HepG2 (cell line): ENCODE results near the gene HES1. TPM values are rescaled to one million over a fixed set of nuclear protein-coding genes. Genes with fewer than 3 reads are reported as not detected.

ENCODE experiments used
- AFF4 ChIP-seq: sonication (generic); formaldehyde crosslinking; IDR thresholded peaks from 2 replicates; pipeline ENCODE4 v1.4.0; 2020; ENCODE audit warnings: missing genetic modification reagents
- FOXK2 ChIP-seq: fragments of 450-650 bp; IDR thresholded peaks from 2 replicates; pipeline ENCODE4 v1.6.1; 2016
- GFI1 ChIP-seq: sonication (generic); formaldehyde crosslinking; IDR thresholded peaks from 2 replicates; pipeline ENCODE4 v1.5.0; 2020; ENCODE audit warnings: missing genetic modification reagents, mild to moderate bottlenecking, borderline replicate concordance
- GTF2F1 ChIP-seq: fragments of 150-350 bp; IDR thresholded peaks from 2 replicates; pipeline ENCODE4 v1.6.1; 2014; ENCODE audit warnings: low read length
- KLF13 ChIP-seq: sonication (generic); formaldehyde crosslinking; IDR thresholded peaks from 2 replicates; pipeline ENCODE4 v1.4.0; 2020; ENCODE audit warnings: mild to moderate bottlenecking, missing genetic modification reagents
- LBX2 ChIP-seq: sonication (generic); formaldehyde crosslinking; IDR thresholded peaks from 2 replicates; pipeline ENCODE4 v1.5.0; 2020; ENCODE audit warnings: missing genetic modification reagents, mild to moderate bottlenecking, borderline replicate concordance
- RAD51 ChIP-seq: fragments of 450-650 bp; IDR thresholded peaks from 2 replicates; pipeline ENCODE4 v1.6.1; 2016; ENCODE audit warnings: borderline replicate concordance
- ZFP82 ChIP-seq: sonication (generic); formaldehyde crosslinking; IDR thresholded peaks from 2 replicates; pipeline ENCODE4 v1.5.1; 2020; ENCODE audit warnings: mild to moderate bottlenecking, missing genetic modification reagents, borderline replicate concordance
- ZFYVE20 ChIP-seq: sonication (generic); formaldehyde crosslinking; IDR thresholded peaks from 2 replicates; pipeline ENCODE4 v1.8.0; 2023; ENCODE audit warnings: low read depth, mild to moderate bottlenecking, moderate library complexity, missing genetic modification reagents, borderline replicate concordance
- ZNF17 ChIP-seq: sonication (generic); formaldehyde crosslinking; IDR thresholded peaks from 2 replicates; pipeline ENCODE4 v1.5.0; 2020; ENCODE audit warnings: mild to moderate bottlenecking, missing genetic modification reagents
- ZNF205 ChIP-seq: IDR thresholded peaks from 2 replicates; pipeline ENCODE4 v1.6.1; 2018; ENCODE audit warnings: missing biosample characterization, missing genetic modification reagents
- ZNF235 ChIP-seq: sonication (generic); formaldehyde crosslinking; IDR thresholded peaks from 2 replicates; pipeline ENCODE4 v1.8.1; 2023; ENCODE audit warnings: mild to moderate bottlenecking, missing genetic modification reagents, borderline replicate concordance
- ZNF513 ChIP-seq: sonication (generic); formaldehyde crosslinking; conservative IDR thresholded peaks from 2 replicates; pipeline ENCODE4 v1.5.0; 2020; ENCODE audit warnings: missing genetic modification reagents
- ZNF7 ChIP-seq: IDR thresholded peaks from 2 replicates; pipeline ENCODE4 v1.6.1; 2016; ENCODE audit warnings: missing biosample characterization, missing genetic modification reagents
- ZNF740 ChIP-seq: sonication (generic); formaldehyde crosslinking; IDR thresholded peaks from 2 replicates; pipeline ENCODE4 v1.4.0; 2020; ENCODE audit warnings: missing genetic modification reagents
- ZSCAN25 ChIP-seq: sonication (generic); formaldehyde crosslinking; IDR thresholded peaks from 2 replicates; pipeline ENCODE4 v1.8.0; 2022; ENCODE audit warnings: mild to moderate bottlenecking, missing genetic modification reagents
- polyA plus RNA-seq, 8 experiments: library from polyadenylated mRNA; depleted of rRNA in 3 of 8; stranded (reverse) in 7 of 8; unstranded in 1 of 8; fragments of >200 nt; fragmentation: Illumina TruSeq in 4 of 8; extraction: Trizol in 4 of 8; gene quantifications; 2 replicates each; pipeline versions ENCODE4 v1.2.1 to v1.2.3, GENCODE V29; 2011 to 2016; ENCODE audit warnings: low read depth in 4 of 8, missing spikeins in 1 of 8, mixed read lengths in 1 of 8; ENCODE audit not compliant: insufficient read depth in 1 of 8
- total RNA-seq, 5 experiments: library from RNA; depleted of rRNA; stranded (reverse); fragments of >200 nt; fragmentation: Illumina TruSeq; extraction: Trizol; gene quantifications; 2 replicates each; pipeline ENCODE4 v1.2.3, GENCODE V29; 2016; ENCODE audit warnings: low read depth in 1 of 5
- TF ChIP-seq, protein P1 (sequence below): sonication (generic); formaldehyde crosslinking; IDR thresholded peaks from 2 replicates; pipeline ENCODE4 v1.4.0; 2020; ENCODE audit warnings: low read depth, mild to moderate bottlenecking, missing genetic modification reagents
- TF ChIP-seq, protein P2 (sequence below): sonication (generic); formaldehyde crosslinking; IDR thresholded peaks from 2 replicates; pipeline ENCODE4 v1.5.0; 2020; ENCODE audit warnings: missing genetic modification reagents, mild to moderate bottlenecking, borderline replicate concordance
- TF ChIP-seq, protein P3 (sequence below): sonication (generic); formaldehyde crosslinking; IDR thresholded peaks from 2 replicates; pipeline ENCODE4 v1.5.0; 2020; ENCODE audit warnings: mild to moderate bottlenecking, missing genetic modification reagents, borderline replicate concordance

Gene HES1
- total and polyA plus RNA-seq, 2 of the 13 experiments (the other 11 are each of a cell fraction or from before 2014, with no cell fraction given), result 15.4 to 19.8 TPM

- no peak for TF ChIP-seq AFF4
- TF ChIP-seq KLF13 (CRISPR knock-in tag), result no peak
- no peak for TF ChIP-seq LBX2 (CRISPR knock-in tag)
- TF ChIP-seq, protein P1, sequence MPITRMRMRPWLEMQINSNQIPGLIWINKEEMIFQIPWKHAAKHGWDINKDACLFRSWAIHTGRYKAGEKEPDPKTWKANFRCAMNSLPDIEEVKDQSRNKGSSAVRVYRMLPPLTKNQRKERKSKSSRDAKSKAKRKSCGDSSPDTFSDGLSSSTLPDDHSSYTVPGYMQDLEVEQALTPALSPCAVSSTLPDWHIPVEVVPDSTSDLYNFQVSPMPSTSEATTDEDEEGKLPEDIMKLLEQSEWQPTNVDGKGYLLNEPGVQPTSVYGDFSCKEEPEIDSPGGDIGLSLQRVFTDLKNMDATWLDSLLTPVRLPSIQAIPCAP, result no peak
- TF ChIP-seq ZNF7 (CRISPR knock-in tag), result no peak
- TF ChIP-seq, protein P2, sequence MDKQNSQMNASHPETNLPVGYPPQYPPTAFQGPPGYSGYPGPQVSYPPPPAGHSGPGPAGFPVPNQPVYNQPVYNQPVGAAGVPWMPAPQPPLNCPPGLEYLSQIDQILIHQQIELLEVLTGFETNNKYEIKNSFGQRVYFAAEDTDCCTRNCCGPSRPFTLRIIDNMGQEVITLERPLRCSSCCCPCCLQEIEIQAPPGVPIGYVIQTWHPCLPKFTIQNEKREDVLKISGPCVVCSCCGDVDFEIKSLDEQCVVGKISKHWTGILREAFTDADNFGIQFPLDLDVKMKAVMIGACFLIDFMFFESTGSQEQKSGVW (CRISPR knock-in tag), result no peak
- TF ChIP-seq ZFYVE20 (CRISPR knock-in tag), result no peak
- TF ChIP-seq ZNF235, result no peak
- TF ChIP-seq GTF2F1, result no peak
- TF ChIP-seq FOXK2, result no peak
- no peak for TF ChIP-seq ZNF205 (CRISPR knock-in tag)
- TF ChIP-seq ZNF17 (CRISPR knock-in tag), result no peak
- no peak for TF ChIP-seq ZNF740 (CRISPR knock-in tag)
- TF ChIP-seq RAD51, result no peak
- TF ChIP-seq GFI1 (CRISPR knock-in tag), result no peak
- TF ChIP-seq, protein P3, sequence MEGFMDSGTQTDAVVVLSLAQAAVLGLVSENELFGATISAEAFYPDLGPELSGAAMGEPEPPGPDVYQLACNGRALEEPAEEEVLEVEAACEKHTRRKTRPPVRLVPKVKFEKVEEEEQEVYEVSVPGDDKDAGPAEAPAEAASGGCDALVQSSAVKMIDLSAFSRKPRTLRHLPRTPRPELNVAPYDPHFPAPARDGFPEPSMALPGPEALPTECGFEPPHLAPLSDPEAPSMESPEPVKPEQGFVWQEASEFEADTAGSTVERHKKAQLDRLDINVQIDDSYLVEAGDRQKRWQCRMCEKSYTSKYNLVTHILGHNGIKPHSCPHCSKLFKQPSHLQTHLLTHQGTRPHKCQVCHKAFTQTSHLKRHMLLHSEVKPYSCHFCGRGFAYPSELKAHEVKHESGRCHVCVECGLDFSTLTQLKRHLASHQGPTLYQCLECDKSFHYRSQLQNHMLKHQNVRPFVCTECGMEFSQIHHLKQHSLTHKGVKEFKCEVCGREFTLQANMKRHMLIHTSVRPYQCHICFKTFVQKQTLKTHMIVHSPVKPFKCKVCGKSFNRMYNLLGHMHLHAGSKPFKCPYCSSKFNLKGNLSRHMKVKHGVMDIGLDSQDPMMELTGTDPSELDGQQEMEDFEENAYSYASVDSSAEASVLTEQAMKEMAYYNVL (CRISPR knock-in tag), result no peak
- no peak for TF ChIP-seq ZSCAN25
- TF ChIP-seq ZFP82, result no peak
- no peak for TF ChIP-seq ZNF513 (CRISPR knock-in tag)
Observed at GRCh38 chr3:194139071-194139813, 3.3 kb downstream of the HES1 start (continued).
